HEK293 (cell line): ENCODE data around the gene CD2BP2.
A peak's percentile ranks its signal among the peaks of the same experiment; 100 is the strongest.

Experiments
- GLIS1 ChIP-seq: fragments of 450-650 bp; formaldehyde crosslinking; IDR thresholded peaks from 2 replicates; pipeline ENCODE4 v1.5.1; 2016; ENCODE audit warnings: missing biosample characterization, missing genetic modification characterization
- IKZF3 ChIP-seq: fragments of 450-650 bp; IDR thresholded peaks from 2 replicates; pipeline ENCODE4 v1.5.0; 2018; ENCODE audit warnings: missing biosample characterization, mild to moderate bottlenecking, missing genetic modification characterization, moderate library complexity
- KLF8 ChIP-seq: fragments of 450-650 bp; formaldehyde crosslinking; IDR thresholded peaks from 2 replicates; pipeline ENCODE4 v1.5.1; 2016; ENCODE audit warnings: missing biosample characterization, missing genetic modification characterization
- MZF1 ChIP-seq: fragments of 450-650 bp; formaldehyde crosslinking; IDR thresholded peaks from 2 replicates; pipeline ENCODE4 v1.5.1; 2017; ENCODE audit warnings: missing biosample characterization, missing genetic modification characterization, borderline replicate concordance
- ZBTB7A ChIP-seq: fragments of 450-650 bp; formaldehyde crosslinking; IDR thresholded peaks from 2 replicates; pipeline ENCODE4 v1.5.1; 2016; ENCODE audit warnings: low read depth, missing biosample characterization, missing genetic modification characterization
- ZIC2 ChIP-seq: fragments of 450-650 bp; formaldehyde crosslinking; IDR thresholded peaks from 2 replicates; pipeline ENCODE4 v1.5.1; 2016; ENCODE audit warnings: missing biosample characterization, missing genetic modification characterization
- ZNF112 ChIP-seq: fragments of 450-650 bp; formaldehyde crosslinking; IDR thresholded peaks from 2 replicates; pipeline ENCODE4 v1.5.0; 2017; ENCODE audit warnings: missing biosample characterization, missing genetic modification characterization
- ZNF121 ChIP-seq: fragments of 450-650 bp; formaldehyde crosslinking; IDR thresholded peaks from 2 replicates; pipeline ENCODE4 v1.5.1; 2016; ENCODE audit warnings: missing biosample characterization, missing genetic modification characterization
- ZNF391 ChIP-seq: fragments of 450-650 bp; formaldehyde crosslinking; IDR thresholded peaks from 2 replicates; pipeline ENCODE4 v1.5.1; 2016; ENCODE audit warnings: low read depth, missing biosample characterization, missing genetic modification characterization, borderline replicate concordance
- ZNF530 ChIP-seq: fragments of 450-650 bp; formaldehyde crosslinking; IDR thresholded peaks from 2 replicates; pipeline ENCODE4 v1.5.1; 2016; ENCODE audit warnings: low read depth, missing biosample characterization, missing genetic modification characterization
- ZNF610 ChIP-seq: fragments of 450-650 bp; formaldehyde crosslinking; IDR thresholded peaks from 2 replicates; pipeline ENCODE4 v1.5.1; 2016; ENCODE audit warnings: missing biosample characterization, missing genetic modification characterization, borderline replicate concordance
- ZNF76 ChIP-seq: fragments of 450-650 bp; formaldehyde crosslinking; IDR thresholded peaks from 2 replicates; pipeline ENCODE4; 2016; ENCODE audit warnings: low read depth, missing biosample characterization, missing genetic modification characterization, borderline replicate concordance
- ZNF785 ChIP-seq: fragments of 450-650 bp; formaldehyde crosslinking; IDR thresholded peaks from 2 replicates; pipeline ENCODE4 v1.5.1; 2016; ENCODE audit warnings: missing biosample characterization, missing genetic modification characterization
- ZNF843 ChIP-seq: fragments of 450-650 bp; formaldehyde crosslinking; IDR thresholded peaks from 2 replicates; pipeline ENCODE4 v1.5.1; 2016; ENCODE audit warnings: missing biosample characterization, missing genetic modification characterization
- ZSCAN16 ChIP-seq: fragments of 450-650 bp; formaldehyde crosslinking; IDR thresholded peaks from 2 replicates; pipeline ENCODE4 v1.5.1; 2016; ENCODE audit warnings: missing biosample characterization, missing genetic modification characterization
- ZSCAN23 ChIP-seq: fragments of 450-650 bp; formaldehyde crosslinking; IDR thresholded peaks from 2 replicates; pipeline ENCODE4 v1.5.1; 2016; ENCODE audit warnings: missing biosample characterization, missing genetic modification characterization
- TF ChIP-seq, protein P1 (sequence below): fragments of 450-650 bp; formaldehyde crosslinking; IDR thresholded peaks from 2 replicates; pipeline ENCODE4 v1.5.1; 2017; ENCODE audit warnings: missing biosample characterization, missing genetic modification characterization
- TF ChIP-seq, protein P2 (sequence below): fragments of 450-650 bp; formaldehyde crosslinking; IDR thresholded peaks from 2 replicates; pipeline ENCODE4 v1.5.1; 2016; ENCODE audit warnings: missing biosample characterization, missing genetic modification characterization
- TF ChIP-seq, protein P3 (sequence below): fragments of 450-650 bp; formaldehyde crosslinking; IDR thresholded peaks from 2 replicates; pipeline ENCODE4 v1.5.1; 2017; ENCODE audit warnings: missing biosample characterization, missing genetic modification characterization
- TF ChIP-seq, protein P4 (sequence below): IDR thresholded peaks from 2 replicates; pipeline ENCODE4 v1.6.1; 2011; ENCODE audit warnings: mild to moderate bottlenecking, low read depth, low read length, borderline replicate concordance
- TF ChIP-seq, protein P5 (sequence below): fragments of 450-650 bp; formaldehyde crosslinking; IDR thresholded peaks from 2 replicates; pipeline ENCODE4 v1.5.1; 2016; ENCODE audit warnings: missing biosample characterization, missing genetic modification characterization
- TF ChIP-seq, protein P6 (sequence below): fragments of 450-650 bp; formaldehyde crosslinking; IDR thresholded peaks from 2 replicates; pipeline ENCODE4; 2016; ENCODE audit warnings: missing biosample characterization, missing genetic modification characterization
- TF ChIP-seq, protein P7 (sequence below): fragments of 450-650 bp; formaldehyde crosslinking; IDR thresholded peaks from 2 replicates; pipeline ENCODE4 v1.5.1; 2016; ENCODE audit warnings: missing biosample characterization, missing genetic modification characterization

The CD2BP2 gene

DNA sequence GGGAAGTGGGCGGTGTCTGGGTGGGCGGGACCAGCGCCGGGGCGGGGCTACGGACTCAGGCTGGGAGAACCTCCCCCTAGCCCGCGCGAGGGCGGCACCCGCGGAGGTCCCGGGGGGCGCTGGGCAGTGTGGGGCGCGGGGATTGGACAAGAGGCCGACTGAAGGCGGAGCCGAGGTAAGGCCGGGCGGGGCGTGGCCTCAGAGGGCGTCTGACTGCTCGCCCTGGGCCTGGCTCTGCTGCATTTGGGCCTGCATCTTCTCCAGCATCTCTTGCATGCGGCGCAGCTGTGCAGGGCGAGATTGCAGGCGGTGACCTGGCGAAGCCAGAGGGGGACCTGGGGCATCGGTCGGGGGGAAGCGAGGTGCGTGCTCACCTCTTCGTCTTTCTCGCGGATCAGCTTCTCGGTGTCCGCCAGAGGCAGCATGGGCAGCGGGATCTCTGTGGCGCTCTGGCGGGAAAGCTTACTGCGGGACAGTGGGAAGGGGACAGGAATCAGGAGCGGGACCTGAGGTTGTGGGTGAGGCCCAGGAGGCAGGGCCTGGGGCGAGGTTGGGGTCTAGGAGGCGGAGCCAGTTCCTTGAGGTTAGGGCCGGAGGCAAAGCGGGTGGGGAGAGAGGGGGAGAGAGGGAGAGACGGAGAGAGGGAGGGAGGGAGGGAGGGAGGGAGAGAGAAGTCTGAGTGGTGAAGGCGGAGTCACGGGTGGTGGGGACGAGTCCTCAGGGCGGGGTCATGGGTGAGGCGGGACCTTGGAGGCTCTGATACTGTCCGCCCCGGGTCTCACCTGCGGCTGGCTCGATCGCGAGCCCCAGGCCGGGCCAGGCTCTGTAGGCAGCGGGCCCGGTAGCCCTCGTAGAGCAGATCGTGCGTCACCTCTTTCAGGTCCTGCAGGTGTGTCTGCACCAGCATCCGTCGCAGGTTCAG lies 23.4 kb upstream of the CD2BP2 start (continued):
- TF ChIP-seq, protein P1, sequence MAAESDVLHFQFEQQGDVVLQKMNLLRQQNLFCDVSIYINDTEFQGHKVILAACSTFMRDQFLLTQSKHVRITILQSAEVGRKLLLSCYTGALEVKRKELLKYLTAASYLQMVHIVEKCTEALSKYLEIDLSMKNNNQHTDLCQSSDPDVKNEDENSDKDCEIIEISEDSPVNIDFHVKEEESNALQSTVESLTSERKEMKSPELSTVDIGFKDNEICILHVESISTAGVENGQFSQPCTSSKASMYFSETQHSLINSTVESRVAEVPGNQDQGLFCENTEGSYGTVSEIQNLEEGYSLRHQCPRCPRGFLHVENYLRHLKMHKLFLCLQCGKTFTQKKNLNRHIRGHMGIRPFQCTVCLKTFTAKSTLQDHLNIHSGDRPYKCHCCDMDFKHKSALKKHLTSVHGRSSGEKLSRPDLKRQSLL = peak; percentile 89
- TF ChIP-seq, protein P2, sequence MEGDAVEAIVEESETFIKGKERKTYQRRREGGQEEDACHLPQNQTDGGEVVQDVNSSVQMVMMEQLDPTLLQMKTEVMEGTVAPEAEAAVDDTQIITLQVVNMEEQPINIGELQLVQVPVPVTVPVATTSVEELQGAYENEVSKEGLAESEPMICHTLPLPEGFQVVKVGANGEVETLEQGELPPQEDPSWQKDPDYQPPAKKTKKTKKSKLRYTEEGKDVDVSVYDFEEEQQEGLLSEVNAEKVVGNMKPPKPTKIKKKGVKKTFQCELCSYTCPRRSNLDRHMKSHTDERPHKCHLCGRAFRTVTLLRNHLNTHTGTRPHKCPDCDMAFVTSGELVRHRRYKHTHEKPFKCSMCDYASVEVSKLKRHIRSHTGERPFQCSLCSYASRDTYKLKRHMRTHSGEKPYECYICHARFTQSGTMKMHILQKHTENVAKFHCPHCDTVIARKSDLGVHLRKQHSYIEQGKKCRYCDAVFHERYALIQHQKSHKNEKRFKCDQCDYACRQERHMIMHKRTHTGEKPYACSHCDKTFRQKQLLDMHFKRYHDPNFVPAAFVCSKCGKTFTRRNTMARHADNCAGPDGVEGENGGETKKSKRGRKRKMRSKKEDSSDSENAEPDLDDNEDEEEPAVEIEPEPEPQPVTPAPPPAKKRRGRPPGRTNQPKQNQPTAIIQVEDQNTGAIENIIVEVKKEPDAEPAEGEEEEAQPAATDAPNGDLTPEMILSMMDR (tag by site-specific recombination) = peak; percentile 92
- TF ChIP-seq ZSCAN16 = no peak
- peak; percentile 95 for TF ChIP-seq ZNF76 (tag by site-specific recombination)
- no peak for TF ChIP-seq ZNF530
- TF ChIP-seq IKZF3 (tag by site-specific recombination) = peak; percentile 91
- peak; percentile 93 for TF ChIP-seq ZNF610 (tag by site-specific recombination)
- TF ChIP-seq ZNF785 (tag by site-specific recombination) = 0 out of 2 replicates have a peak, but pooled peaks have one; percentile 45
- TF ChIP-seq ZIC2 = peak; percentile 86
- TF ChIP-seq, protein P3, sequence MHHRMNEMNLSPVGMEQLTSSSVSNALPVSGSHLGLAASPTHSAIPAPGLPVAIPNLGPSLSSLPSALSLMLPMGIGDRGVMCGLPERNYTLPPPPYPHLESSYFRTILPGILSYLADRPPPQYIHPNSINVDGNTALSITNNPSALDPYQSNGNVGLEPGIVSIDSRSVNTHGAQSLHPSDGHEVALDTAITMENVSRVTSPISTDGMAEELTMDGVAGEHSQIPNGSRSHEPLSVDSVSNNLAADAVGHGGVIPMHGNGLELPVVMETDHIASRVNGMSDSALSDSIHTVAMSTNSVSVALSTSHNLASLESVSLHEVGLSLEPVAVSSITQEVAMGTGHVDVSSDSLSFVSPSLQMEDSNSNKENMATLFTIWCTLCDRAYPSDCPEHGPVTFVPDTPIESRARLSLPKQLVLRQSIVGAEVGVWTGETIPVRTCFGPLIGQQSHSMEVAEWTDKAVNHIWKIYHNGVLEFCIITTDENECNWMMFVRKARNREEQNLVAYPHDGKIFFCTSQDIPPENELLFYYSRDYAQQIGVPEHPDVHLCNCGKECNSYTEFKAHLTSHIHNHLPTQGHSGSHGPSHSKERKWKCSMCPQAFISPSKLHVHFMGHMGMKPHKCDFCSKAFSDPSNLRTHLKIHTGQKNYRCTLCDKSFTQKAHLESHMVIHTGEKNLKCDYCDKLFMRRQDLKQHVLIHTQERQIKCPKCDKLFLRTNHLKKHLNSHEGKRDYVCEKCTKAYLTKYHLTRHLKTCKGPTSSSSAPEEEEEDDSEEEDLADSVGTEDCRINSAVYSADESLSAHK (tag by site-specific recombination) = peak; percentile 29; the same call in 1 of the 2 replicates
- TF ChIP-seq, protein P4, sequence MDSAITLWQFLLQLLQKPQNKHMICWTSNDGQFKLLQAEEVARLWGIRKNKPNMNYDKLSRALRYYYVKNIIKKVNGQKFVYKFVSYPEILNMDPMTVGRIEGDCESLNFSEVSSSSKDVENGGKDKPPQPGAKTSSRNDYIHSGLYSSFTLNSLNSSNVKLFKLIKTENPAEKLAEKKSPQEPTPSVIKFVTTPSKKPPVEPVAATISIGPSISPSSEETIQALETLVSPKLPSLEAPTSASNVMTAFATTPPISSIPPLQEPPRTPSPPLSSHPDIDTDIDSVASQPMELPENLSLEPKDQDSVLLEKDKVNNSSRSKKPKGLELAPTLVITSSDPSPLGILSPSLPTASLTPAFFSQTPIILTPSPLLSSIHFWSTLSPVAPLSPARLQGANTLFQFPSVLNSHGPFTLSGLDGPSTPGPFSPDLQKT = no peak
- TF ChIP-seq ZNF391 (tag by site-specific recombination) = peak; percentile 89; the same call in 1 of the 2 replicates
- 0 out of 2 replicates have a peak, but pooled peaks have one; percentile 82 for TF ChIP-seq ZSCAN23 (tag by site-specific recombination)
- TF ChIP-seq, protein P5, sequence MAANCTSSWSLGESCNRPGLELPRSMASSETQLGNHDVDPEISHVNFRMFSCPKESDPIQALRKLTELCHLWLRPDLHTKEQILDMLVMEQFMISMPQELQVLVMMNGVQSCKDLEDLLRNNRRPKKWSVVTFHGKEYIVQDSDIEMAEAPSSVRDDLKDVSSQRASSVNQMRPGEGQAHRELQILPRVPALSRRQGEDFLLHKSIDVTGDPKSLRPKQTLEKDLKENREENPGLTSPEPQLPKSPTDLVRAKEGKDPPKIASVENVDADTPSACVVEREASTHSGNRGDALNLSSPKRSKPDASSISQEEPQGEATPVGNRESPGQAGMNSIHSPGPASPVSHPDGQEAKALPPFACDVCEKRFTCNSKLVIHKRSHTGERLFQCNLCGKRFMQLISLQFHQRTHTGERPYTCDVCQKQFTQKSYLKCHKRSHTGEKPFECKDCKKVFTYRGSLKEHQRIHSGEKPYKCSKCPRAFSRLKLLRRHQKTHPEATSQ = peak; percentile 96
- peak; percentile 83 for TF ChIP-seq ZNF843 (tag by site-specific recombination)
- peak; percentile 72 for TF ChIP-seq GLIS1
- TF ChIP-seq ZNF112 (tag by site-specific recombination) = no peak
- peak; percentile 93 for TF ChIP-seq KLF8
- TF ChIP-seq ZBTB7A (tag by site-specific recombination) = peak; percentile 85
- TF ChIP-seq, protein P6, sequence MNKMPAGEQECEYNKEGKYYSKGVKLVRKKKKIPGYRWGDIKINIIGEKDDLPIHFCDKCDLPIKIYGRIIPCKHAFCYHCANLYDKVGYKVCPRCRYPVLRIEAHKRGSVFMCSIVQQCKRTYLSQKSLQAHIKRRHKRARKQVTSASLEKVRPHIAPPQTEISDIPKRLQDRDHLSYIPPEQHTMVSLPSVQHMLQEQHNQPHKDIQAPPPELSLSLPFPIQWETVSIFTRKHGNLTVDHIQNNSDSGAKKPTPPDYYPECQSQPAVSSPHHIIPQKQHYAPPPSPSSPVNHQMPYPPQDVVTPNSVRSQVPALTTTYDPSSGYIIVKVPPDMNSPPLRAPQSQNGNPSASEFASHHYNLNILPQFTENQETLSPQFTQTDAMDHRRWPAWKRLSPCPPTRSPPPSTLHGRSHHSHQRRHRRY = peak; percentile 94
- TF ChIP-seq ZNF121 (tag by site-specific recombination) = peak; percentile 39; the same call in 1 of the 2 replicates
- 0 out of 2 replicates have a peak, but pooled peaks have one; percentile 42 for TF ChIP-seq MZF1 (tag by site-specific recombination)
- TF ChIP-seq, protein P7, sequence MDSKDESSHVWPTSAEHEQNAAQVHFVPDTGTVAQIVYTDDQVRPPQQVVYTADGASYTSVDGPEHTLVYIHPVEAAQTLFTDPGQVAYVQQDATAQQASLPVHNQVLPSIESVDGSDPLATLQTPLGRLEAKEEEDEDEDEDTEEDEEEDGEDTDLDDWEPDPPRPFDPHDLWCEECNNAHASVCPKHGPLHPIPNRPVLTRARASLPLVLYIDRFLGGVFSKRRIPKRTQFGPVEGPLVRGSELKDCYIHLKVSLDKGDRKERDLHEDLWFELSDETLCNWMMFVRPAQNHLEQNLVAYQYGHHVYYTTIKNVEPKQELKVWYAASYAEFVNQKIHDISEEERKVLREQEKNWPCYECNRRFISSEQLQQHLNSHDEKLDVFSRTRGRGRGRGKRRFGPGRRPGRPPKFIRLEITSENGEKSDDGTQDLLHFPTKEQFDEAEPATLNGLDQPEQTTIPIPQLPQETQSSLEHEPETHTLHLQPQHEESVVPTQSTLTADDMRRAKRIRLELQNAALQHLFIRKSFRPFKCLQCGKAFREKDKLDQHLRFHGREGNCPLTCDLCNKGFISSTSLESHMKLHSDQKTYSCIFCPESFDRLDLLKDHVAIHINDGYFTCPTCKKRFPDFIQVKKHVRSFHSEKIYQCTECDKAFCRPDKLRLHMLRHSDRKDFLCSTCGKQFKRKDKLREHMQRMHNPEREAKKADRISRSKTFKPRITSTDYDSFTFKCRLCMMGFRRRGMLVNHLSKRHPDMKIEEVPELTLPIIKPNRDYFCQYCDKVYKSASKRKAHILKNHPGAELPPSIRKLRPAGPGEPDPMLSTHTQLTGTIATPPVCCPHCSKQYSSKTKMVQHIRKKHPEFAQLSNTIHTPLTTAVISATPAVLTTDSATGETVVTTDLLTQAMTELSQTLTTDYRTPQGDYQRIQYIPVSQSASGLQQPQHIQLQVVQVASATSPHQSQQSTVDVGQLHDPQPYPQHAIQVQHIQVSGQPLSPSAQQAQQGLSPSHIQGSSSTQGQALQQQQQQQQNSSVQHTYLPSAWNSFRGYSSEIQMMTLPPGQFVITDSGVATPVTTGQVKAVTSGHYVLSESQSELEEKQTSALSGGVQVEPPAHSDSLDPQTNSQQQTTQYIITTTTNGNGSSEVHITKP (tag by site-specific recombination) = peak; percentile 40
